K562 treated with DMSO at 1 percent for 24 hours (cell line): ENCODE results near the gene COX11. TPM values are rescaled to one million over a fixed set of nuclear protein-coding genes. Genes with fewer than 3 reads are reported as not detected.

Experiments used
- total RNA-seq: library from RNA; unstranded; fragments of 300-600 nt; gene quantifications from 2 replicates; pipeline ENCODE4 v1.2.3, GENCODE V29; 2022; ENCODE audit warnings: low read depth; ENCODE audit not compliant: insufficient read depth

Gene COX11, protein sequence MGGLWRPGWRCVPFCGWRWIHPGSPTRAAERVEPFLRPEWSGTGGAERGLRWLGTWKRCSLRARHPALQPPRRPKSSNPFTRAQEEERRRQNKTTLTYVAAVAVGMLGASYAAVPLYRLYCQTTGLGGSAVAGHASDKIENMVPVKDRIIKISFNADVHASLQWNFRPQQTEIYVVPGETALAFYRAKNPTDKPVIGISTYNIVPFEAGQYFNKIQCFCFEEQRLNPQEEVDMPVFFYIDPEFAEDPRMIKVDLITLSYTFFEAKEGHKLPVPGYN
- total RNA-seq: 90.4 and 107 TPM in 2 replicates

DNA sequence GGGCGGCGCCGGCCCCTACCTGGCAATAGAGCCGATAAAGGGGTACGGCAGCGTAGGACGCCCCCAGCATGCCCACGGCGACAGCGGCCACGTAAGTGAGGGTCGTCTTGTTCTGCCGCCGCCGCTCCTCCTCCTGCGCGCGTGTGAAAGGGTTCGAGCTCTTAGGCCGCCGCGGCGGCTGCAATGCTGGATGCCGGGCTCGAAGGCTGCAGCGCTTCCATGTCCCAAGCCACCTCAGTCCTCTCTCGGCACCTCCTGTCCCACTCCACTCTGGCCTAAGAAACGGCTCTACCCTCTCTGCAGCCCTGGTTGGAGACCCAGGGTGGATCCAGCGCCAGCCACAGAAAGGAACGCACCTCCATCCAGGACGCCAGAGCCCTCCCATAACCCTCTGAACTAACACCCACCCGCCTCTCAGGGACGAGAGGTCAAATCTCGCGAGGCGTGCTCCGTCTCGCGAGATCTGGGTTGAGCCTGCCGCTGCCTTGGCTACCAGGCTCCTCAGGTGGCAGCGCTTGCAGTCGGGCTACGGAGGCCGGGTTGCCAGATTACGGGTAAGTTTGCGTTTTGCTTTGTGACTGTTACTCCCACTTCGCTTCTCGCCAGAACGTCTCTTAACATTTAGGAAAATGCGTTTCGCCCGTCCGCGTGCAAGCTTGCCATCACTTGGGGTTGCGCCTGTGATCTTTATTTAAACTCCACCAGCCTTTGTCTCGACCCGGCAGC, at the start of gene COX11, which contains the start of gene STXBP4:
COX11 (minus strand) TSS at position 393 of the 726 bp plus-strand sequence; CDS start at position 385, 8 bp downstream.
STXBP4 (plus strand) TSS at position 504 of the 726 bp plus-strand sequence. CDS start 17,455 bp downstream, outside the sequence.

Other genes with a start within 250 kb of the COX11 start
- 17.5 and 24.1 TPM in 2 replicates for gene TOM1L1, start 67.8 kb downstream of the COX11 start, total RNA-seq
- 3.0 and 7.4 TPM in 2 replicates for gene STXBP4, start 111 bp upstream of the COX11 start, total RNA-seq